ENCODE measurements around the gene PDE7B. TPM values are rescaled to one million over a fixed set of nuclear protein-coding genes. Genes with fewer than 3 reads are reported as not detected.

PDE7B gene
- total RNA-seq, 4 donors from 2014 or later, result 7.8 to 13.7 (median 8.6) TPM

DNA sequence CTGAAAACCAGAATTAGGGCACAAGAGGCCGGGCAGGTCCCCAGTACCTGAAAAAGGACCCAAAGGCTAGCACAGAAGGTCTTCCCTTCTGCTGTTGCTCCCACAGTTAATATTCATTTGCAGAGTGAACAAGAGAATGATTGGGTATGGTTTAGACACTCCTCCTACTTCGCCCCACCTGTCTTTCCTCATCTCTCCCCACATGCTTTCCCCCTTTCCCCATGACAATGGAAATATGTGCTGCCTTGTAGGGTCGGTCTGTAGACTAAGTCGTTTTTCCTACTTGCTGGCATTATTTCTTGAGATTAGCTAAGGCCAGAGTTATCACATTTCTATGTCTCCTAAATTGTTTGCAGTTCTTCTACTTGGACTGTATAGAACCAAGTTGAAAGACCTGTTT, 181.9 kb downstream of the PDE7B start:
- intact Hi-C loops (cut with DNase I), result no loop called here
- 87% methylated on average over 4 of the region's 4 CpGs for WGBS, 2 donors
- Histone ChIP-seq H3K9me3 (no peaks in the 10 kb centered on the region), H3K4me3 (replicated peaks in 1 of 3) (no peak overlapping the region), H3K27me3 (no peaks in the 10 kb centered on the region), H3K36me3 (no peaks in the 10 kb centered on the region), H3K27ac (peak overlapping the region in 1 of 3 donors; percentile 51), H3K4me1 (peaks cover 25 to 46% of the 10 kb centered on the region in 2 donors)
- TF ChIP-seq, protein P1, sequence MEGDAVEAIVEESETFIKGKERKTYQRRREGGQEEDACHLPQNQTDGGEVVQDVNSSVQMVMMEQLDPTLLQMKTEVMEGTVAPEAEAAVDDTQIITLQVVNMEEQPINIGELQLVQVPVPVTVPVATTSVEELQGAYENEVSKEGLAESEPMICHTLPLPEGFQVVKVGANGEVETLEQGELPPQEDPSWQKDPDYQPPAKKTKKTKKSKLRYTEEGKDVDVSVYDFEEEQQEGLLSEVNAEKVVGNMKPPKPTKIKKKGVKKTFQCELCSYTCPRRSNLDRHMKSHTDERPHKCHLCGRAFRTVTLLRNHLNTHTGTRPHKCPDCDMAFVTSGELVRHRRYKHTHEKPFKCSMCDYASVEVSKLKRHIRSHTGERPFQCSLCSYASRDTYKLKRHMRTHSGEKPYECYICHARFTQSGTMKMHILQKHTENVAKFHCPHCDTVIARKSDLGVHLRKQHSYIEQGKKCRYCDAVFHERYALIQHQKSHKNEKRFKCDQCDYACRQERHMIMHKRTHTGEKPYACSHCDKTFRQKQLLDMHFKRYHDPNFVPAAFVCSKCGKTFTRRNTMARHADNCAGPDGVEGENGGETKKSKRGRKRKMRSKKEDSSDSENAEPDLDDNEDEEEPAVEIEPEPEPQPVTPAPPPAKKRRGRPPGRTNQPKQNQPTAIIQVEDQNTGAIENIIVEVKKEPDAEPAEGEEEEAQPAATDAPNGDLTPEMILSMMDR (IDR thresholded peaks at IDR 0.05), result no peak
- TF ChIP-seq POLR2A (IDR thresholded peaks at IDR 0.05), result no peak
- no peak for DNase-seq

DNA sequence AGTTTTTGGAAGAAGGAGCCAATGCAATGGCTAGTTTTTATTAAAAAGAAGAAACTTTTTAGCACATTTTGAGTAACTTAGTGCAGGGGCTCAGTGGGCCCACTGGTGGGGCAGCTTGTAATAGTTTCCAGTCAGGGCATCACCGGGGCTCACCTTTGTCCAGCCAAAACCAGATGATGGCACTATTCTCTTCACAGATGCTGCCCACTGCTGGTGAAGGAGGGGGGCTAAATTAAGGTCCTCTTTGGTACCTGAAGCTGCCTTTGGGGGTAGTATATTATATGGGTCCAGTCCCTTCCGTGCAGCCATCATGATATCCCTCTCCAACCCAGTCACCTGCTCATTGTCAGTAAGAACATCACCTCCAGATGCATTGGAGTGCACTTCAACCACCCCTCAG, 182.9 kb downstream of the PDE7B start:
- no peaks in the 10 kb centered on the region for H3K9me3 ChIP-seq
- H3K4me3 ChIP-seq (replicated peaks in 1 of 3), result no peak overlapping the region
- no peaks in the 10 kb centered on the region for H3K36me3 ChIP-seq
- no peaks in the 10 kb centered on the region for H3K27me3 ChIP-seq
- no peak for DNase-seq
- intact Hi-C loops (cut with DNase I), result no loop called here
- 62 to 100% methylated on average over 2 of the region's 2 CpGs for WGBS, 2 donors
- peaks cover 25 to 46% of the 10 kb centered on the region in 2 donors for H3K4me1 ChIP-seq
- no peak overlapping the region for H3K27ac ChIP-seq
- TF ChIP-seq, protein P1 (IDR thresholded peaks at IDR 0.05), result no peak
- TF ChIP-seq POLR2A (IDR thresholded peaks at IDR 0.05), result no peak

DNA sequence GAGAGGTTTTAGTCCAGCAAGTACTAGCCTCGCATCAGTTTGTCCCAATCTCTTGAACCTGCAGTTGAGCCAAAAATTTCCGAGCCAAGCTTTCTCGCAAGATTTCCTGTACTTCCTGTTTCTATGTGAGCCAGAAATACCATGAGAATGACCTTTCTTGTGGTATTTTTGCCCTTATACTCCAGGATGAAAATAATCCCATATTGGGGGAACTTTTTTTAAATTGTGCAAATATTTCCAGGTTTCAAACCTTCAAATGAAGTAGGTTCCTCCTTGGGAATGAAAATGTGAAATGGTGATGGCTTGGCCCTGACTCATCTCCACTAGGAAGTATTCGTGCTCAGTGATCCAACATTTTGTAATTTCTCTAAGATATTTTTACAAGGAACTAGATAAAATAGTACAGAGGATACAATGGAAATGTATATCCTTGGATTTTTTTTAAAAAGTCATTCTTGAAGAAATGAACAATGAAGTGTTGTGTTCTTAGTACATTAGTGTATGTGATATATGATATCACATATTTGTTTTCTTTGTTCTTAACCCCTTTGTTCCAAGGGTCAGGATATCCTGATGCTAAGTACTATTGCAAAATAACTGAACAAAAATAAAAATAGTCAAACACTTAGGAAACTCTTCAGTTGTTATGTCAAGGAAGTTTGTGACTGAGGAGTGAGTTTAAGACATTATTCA, 184.0 kb downstream of the PDE7B start:
- no peaks in the 10 kb centered on the region for H3K9me3 ChIP-seq
- DNase-seq, result no peak
- peak overlapping the region in 2 of 3 donors; percentile 73 to 77 for H3K27ac ChIP-seq
- WGBS, 2 donors, result 71% methylated on average over 4 of the region's 4 CpGs
- H3K4me1 ChIP-seq, result peaks cover 26 to 46% of the 10 kb centered on the region in 2 donors
- TF ChIP-seq, protein P1 (IDR thresholded peaks at IDR 0.05), result no peak
- no peak for TF ChIP-seq POLR2A (IDR thresholded peaks at IDR 0.05)
- H3K4me3 ChIP-seq (replicated peaks in 1 of 3), result no peak overlapping the region
- H3K27me3 ChIP-seq, result no peaks in the 10 kb centered on the region
- intact Hi-C loops (cut with DNase I), result no loop called here
- H3K36me3 ChIP-seq, result no peaks in the 10 kb centered on the region

DNA sequence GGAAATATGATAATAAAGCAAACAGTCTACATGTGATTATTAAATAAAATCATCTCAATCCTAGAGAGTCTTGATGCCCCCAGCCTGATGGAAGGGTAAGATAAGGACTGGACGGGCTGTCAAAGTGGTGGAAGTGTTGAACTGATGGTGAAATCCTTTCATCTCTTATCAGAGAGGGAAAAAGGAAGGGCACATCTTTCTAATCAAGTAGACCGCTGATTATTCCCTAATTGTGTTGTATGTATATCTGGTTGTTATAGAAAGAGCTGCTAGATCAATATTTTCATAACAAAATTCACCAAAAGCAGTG, 184.5 kb downstream of the PDE7B start:
- H3K36me3 ChIP-seq, result no peaks in the 10 kb centered on the region
- H3K27me3 ChIP-seq, result no peaks in the 10 kb centered on the region
- intact Hi-C loops (cut with DNase I), result no loop called here
- peaks cover 31 to 46% of the 10 kb centered on the region in 2 donors for H3K4me1 ChIP-seq
- H3K4me3 ChIP-seq (replicated peaks in 1 of 3), result no peak overlapping the region
- 85% methylated on average over 2 of the region's 2 CpGs for WGBS, 2 donors
- DNase-seq, result no peak
- TF ChIP-seq POLR2A (IDR thresholded peaks at IDR 0.05), result no peak
- TF ChIP-seq, protein P1 (IDR thresholded peaks at IDR 0.05), result no peak
- H3K9me3 ChIP-seq, result no peaks in the 10 kb centered on the region
- H3K27ac ChIP-seq, result peak overlapping the region; percentile 7 to 77 (median 73)

DNA sequence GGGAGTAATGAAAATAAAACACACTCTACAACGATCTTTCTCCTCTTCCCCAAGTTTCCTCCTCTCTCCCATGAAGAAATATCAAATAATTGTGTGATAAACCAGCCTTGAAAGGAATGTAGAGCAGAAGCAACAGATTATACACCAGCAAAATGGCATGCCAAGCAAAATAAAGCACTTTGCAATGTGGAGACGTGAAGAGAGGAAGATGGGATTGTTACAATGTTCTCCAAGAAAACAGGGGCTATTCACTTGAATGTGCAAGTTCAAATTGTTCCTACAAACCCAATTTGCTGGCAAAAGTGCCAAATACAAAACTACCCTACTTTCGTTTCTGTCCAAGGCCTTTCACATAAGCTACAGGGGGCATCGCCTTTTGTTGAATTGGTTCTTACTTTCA, 185.1 kb downstream of the PDE7B start:
- 73 to 77% methylated on average over 4 of the region's 4 CpGs for WGBS, 2 donors
- H3K27ac ChIP-seq, result peak overlapping the region in 2 of 3 donors; percentile 73 to 77

More for the DNA sequence above, 185.1 kb downstream of the PDE7B start:
- peaks cover 32 to 46% of the 10 kb centered on the region in 2 donors for H3K4me1 ChIP-seq
- H3K27me3 ChIP-seq, result no peaks in the 10 kb centered on the region
- intact Hi-C loops (cut with DNase I), result no loop called here
- H3K4me3 ChIP-seq (replicated peaks in 1 of 3), result no peak overlapping the region
- no peaks in the 10 kb centered on the region for H3K36me3 ChIP-seq
- no peak for DNase-seq
- H3K9me3 ChIP-seq, result no peaks in the 10 kb centered on the region
- no peak for TF ChIP-seq POLR2A (IDR thresholded peaks at IDR 0.05)
- TF ChIP-seq, protein P1 (IDR thresholded peaks at IDR 0.05), result no peak

Measured in thyroid gland (tissue), 4 donors.